ENCODE measurements around the gene SLC16A1.

DNA sequence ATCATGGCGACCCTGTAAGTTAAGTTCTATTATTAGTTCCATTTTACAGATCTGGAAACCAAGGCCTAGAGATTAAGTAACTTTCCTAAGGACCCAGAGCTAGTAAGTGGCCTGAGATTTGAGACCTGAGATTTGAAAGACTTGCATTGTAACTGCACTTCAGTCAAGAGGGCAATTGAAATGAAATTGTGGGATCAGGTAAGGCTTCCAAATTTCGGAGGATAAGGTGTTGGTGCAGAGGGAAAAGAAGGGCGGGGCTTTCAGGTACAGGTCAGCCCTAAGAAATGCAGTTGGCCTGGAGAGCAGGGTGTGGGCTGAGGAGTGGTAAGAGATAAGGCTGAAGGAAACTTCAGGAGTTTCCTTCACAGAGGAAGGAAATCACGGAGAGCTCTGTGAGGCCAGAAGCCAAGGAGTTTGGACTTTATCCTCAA, 51.1 kb downstream of the SLC16A1 start:
- TF ChIP-seq, protein P1, sequence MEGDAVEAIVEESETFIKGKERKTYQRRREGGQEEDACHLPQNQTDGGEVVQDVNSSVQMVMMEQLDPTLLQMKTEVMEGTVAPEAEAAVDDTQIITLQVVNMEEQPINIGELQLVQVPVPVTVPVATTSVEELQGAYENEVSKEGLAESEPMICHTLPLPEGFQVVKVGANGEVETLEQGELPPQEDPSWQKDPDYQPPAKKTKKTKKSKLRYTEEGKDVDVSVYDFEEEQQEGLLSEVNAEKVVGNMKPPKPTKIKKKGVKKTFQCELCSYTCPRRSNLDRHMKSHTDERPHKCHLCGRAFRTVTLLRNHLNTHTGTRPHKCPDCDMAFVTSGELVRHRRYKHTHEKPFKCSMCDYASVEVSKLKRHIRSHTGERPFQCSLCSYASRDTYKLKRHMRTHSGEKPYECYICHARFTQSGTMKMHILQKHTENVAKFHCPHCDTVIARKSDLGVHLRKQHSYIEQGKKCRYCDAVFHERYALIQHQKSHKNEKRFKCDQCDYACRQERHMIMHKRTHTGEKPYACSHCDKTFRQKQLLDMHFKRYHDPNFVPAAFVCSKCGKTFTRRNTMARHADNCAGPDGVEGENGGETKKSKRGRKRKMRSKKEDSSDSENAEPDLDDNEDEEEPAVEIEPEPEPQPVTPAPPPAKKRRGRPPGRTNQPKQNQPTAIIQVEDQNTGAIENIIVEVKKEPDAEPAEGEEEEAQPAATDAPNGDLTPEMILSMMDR (IDR thresholded peaks at IDR 0.05): no peak
- no peak for TF ChIP-seq POLR2A (IDR thresholded peaks at IDR 0.05)
